ENCODE results near the gene FNIP1. TPM values are rescaled to one million over a fixed set of nuclear protein-coding genes. Genes with fewer than 3 reads are reported as not detected.
A peak's percentile ranks its signal among the peaks of the same experiment; 100 is the strongest.

Gene FNIP1
- total RNA-seq, 6 experiments from 2014 or later, result 14.2 to 25.2 (median 20.9) TPM

DNA sequence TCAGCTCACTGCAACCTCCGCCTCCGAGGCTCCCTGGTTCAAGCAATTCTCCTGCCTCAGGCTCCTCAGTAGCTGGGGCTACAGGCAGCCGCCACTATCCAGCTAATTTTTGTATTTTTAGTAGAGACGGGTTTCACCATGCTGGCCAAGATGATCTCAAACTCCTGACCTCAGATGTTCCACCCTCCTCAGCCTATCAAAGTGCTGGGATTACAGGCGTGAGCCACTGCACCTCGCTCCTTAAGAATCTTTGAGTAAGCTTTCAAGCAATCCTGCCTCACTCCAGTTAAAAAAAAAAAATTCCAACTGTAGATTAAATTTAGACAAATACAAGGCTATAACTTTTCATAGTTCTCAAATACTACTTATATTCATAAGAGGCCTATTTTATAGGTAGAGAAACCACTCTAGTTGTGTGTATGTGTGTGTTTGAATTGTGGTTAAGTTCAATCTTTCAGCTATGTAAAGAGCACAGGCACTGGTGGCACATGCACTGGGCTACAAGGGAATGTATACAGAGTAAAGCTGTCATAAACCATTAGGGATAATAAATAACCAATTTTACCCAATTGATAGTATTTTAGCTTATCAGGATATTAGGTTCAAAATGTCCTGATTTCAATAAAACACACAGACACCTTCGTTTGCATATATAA is 111.2 kb downstream of the FNIP1 start:
- peak overlapping the region; percentile 23 to 75 (median 63) for H3K27ac ChIP-seq
- intact Hi-C loops (cut with DNase I), result no loop called here
- DNase-seq, result no peak
- H3K4me1 ChIP-seq, result peaks cover 0 to 27% (median 10%) of the 10 kb centered on the region in 4 donors
- peak in 3 of 4 donors; percentile 15 to 39 (median 19) for ATAC-seq
- no peak overlapping the region for H3K4me3 ChIP-seq
- WGBS (ENCODE audit: insufficient coverage, low coverage, low lambda C conversion rate, missing lambda C conversion rate), result 85% methylated on average over 7 of the region's 7 CpGs
- no peaks in the 10 kb centered on the region for H3K27me3 ChIP-seq
- peaks cover 0 to 6% (median 0%) of the 10 kb centered on the region in 4 donors for H3K36me3 ChIP-seq
- H3K9me3 ChIP-seq, result no peaks in the 10 kb centered on the region
- TF ChIP-seq, protein P1, sequence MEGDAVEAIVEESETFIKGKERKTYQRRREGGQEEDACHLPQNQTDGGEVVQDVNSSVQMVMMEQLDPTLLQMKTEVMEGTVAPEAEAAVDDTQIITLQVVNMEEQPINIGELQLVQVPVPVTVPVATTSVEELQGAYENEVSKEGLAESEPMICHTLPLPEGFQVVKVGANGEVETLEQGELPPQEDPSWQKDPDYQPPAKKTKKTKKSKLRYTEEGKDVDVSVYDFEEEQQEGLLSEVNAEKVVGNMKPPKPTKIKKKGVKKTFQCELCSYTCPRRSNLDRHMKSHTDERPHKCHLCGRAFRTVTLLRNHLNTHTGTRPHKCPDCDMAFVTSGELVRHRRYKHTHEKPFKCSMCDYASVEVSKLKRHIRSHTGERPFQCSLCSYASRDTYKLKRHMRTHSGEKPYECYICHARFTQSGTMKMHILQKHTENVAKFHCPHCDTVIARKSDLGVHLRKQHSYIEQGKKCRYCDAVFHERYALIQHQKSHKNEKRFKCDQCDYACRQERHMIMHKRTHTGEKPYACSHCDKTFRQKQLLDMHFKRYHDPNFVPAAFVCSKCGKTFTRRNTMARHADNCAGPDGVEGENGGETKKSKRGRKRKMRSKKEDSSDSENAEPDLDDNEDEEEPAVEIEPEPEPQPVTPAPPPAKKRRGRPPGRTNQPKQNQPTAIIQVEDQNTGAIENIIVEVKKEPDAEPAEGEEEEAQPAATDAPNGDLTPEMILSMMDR (IDR thresholded peaks at IDR 0.05), result no peak
- no peak for TF ChIP-seq POLR2A (IDR thresholded peaks at IDR 0.05)

DNA sequence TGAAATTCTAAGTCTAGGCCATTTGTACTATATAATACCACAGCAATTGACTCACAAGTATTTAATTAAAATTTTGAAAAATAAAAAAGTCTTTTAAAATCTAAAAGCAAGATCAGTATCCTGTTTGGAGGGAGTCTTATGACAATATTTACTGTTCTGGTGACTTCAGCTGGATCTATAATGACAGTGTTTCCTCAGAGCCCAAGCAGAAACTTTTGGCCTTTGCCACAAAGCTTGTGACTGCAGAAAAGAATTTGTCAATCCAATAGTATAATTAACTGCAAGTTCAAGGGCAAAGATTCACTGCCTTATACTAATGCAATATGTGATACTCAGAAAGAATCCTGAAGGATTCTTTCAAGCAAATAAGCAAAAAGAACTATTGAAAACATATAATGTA is 112.2 kb downstream of the FNIP1 start:
- DNase-seq (peak in 1 of 3 donors; percentile 55), ATAC-seq (peak; percentile 85 to 96 (median 89))
- H3K4me3 ChIP-seq, result no peak overlapping the region
- peak overlapping the region; percentile 23 to 75 (median 63) for H3K27ac ChIP-seq
- TF ChIP-seq, protein P1 (IDR thresholded peaks at IDR 0.05), result no peak
- TF ChIP-seq POLR2A (IDR thresholded peaks at IDR 0.05), result no peak
- H3K9me3 ChIP-seq, result no peaks in the 10 kb centered on the region
- intact Hi-C loops (cut with DNase I), result no loop called here
- H3K27me3 ChIP-seq, result no peaks in the 10 kb centered on the region
- no peaks in the 10 kb centered on the region for H3K36me3 ChIP-seq
- peaks cover 0 to 27% (median 10%) of the 10 kb centered on the region in 4 donors for H3K4me1 ChIP-seq

DNA sequence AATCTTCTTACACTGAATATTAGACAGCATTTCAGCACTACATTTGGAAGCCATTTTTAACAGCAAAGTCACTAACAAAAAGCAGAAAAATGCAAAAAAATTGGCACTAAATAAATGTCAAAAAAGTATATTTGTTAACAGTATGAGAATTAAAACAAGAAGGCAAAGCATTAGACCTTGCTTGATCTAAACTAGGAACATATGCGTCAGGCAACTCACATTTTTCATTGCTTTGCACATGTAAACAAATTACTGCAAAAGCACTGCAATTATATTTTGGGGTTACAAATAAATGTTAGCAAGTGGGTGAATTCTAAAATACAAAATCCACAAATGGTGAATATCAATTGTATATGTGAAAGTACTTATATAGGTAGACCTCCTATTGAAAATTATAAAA is 112.8 kb downstream of the FNIP1 start:
- WGBS (ENCODE audit: insufficient coverage, low coverage, low lambda C conversion rate, missing lambda C conversion rate), result 36% methylated on average over 1 of the region's 1 CpG
- intact Hi-C loops (cut with DNase I), result no loop called here
- ATAC-seq, result no peak
- H3K27ac ChIP-seq, result peak overlapping the region in 2 of 3 donors; percentile 49 to 75
- H3K4me3 ChIP-seq, result no peak overlapping the region
- TF ChIP-seq, protein P1 (IDR thresholded peaks at IDR 0.05), result no peak
- TF ChIP-seq POLR2A (IDR thresholded peaks at IDR 0.05), result no peak
- H3K36me3 ChIP-seq, result no peaks in the 10 kb centered on the region
- no peaks in the 10 kb centered on the region for H3K9me3 ChIP-seq
- no peak for DNase-seq
- peaks cover 0 to 27% (median 10%) of the 10 kb centered on the region in 4 donors for H3K4me1 ChIP-seq
- no peaks in the 10 kb centered on the region for H3K27me3 ChIP-seq

DNA sequence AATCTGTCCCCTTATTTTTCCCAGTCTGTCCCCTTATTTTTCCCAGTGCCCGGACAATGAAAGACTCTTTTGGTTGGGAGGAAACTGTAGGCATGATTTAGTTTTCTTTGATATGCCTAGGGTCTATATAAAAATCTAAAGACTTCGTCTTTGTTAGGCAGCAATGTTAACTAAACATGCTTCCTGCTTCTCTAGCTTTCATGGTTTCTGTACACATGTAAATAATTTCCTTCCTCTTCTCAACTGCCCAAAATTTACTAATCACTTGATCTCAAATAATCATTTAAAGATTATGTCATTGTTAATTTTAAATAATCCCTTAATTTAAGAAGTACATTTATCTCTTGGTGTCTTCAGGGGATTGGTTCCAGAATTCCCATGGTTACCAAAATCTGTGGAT is 114.0 kb downstream of the FNIP1 start:
- no peak for TF ChIP-seq POLR2A (IDR thresholded peaks at IDR 0.05)
- TF ChIP-seq, protein P1 (IDR thresholded peaks at IDR 0.05), result no peak
- intact Hi-C loops (cut with DNase I), result no loop called here
- H3K9me3 ChIP-seq, result no peaks in the 10 kb centered on the region
- H3K4me1 ChIP-seq, result peaks cover 0 to 26% (median 10%) of the 10 kb centered on the region in 4 donors
- no peak for ATAC-seq
- H3K4me3 ChIP-seq, result no peak overlapping the region
- no peaks in the 10 kb centered on the region for H3K27me3 ChIP-seq
- H3K36me3 ChIP-seq, result peaks cover 0 to 5% (median 0%) of the 10 kb centered on the region in 4 donors
- DNase-seq, result no peak
- 69% methylated on average over 2 of the region's 2 CpGs for WGBS (ENCODE audit: insufficient coverage, low coverage, low lambda C conversion rate, missing lambda C conversion rate)
- H3K27ac ChIP-seq, result no peak overlapping the region
